H1 (cell line): ENCODE results near the gene LGR4.

Experiments used
- ATF3 ChIP-seq: IDR thresholded peaks from 2 replicates; pipeline ENCODE4 v1.6.1; 2011; ENCODE audit warnings: low read depth, mild to moderate bottlenecking, low read length; ENCODE audit not compliant: insufficient read depth
- CTCF ChIP-seq, 3 experiments: IDR thresholded peaks; 1 replicate in 2 of 3; 2 replicates in 1 of 3; pipeline versions ENCODE4 v1.5.1 to v1.6.1; 2011; ENCODE audit warnings: low read length in 3 of 3, mild to moderate bottlenecking in 3 of 3, inconsistent platforms in 2 of 3, low read depth in 1 of 3, moderate library complexity in 1 of 3; ENCODE audit not compliant: insufficient read depth in 1 of 3; ENCODE audit errors: control extremely low read depth in 1 of 3
- POLR2A ChIP-seq, 2 experiments: IDR thresholded peaks; 1 replicate in 1 of 2; 2 replicates in 1 of 2; pipeline ENCODE4 v1.6.1; 2011; ENCODE audit warnings: low read depth in 2 of 2, low read length in 2 of 2, mild to moderate bottlenecking in 2 of 2; ENCODE audit errors: control extremely low read depth in 1 of 2
- RXRA ChIP-seq: IDR thresholded peaks from 2 replicates; pipeline ENCODE4 v1.6.1; 2011; ENCODE audit warnings: low read depth, mild to moderate bottlenecking, low read length, moderate library complexity; ENCODE audit not compliant: insufficient read depth
- YY1 ChIP-seq: IDR thresholded peaks from 2 replicates; pipeline ENCODE4 v1.6.1; 2011; ENCODE audit warnings: low read depth, mild to moderate bottlenecking, low read length

DNA sequence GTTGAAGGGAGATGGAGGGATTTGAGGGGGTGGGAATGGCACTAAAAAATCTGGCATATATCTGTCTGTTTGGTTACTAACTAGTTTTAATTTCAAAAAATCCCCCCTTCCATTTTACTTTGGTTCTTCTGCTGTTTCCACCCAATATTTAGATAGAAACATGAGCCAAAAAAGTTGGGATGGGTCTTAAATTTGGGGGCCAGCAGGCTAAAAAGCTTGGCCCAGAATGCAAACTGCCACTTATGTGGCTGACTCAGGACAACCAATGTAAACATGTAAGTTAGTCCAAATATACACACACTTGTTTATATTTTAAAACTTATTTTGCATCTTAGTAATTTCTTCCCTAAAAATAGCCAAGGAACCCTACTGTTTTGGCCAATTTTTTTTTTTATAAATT, 35.7 kb downstream of the LGR4 start:
- TF ChIP-seq POLR2A (IDR thresholded peaks at IDR 0.05; ENCODE audit: control extremely low read depth in 1 of 2, low read depth in 2 of 2, low read length in 2 of 2) = no peak
- TF ChIP-seq RXRA = no peak
- no peak for TF ChIP-seq CTCF (IDR thresholded peaks at IDR 0.05; ENCODE audit: control extremely low read depth in 1 of 3, insufficient read depth in 1 of 3, low read depth in 1 of 3, low read length in 3 of 3)
- TF ChIP-seq ATF3 = no peak
- no peak for TF ChIP-seq YY1
